ENCODE results near the gene HIP1.

- TF ChIP-seq SMC3 (IDR thresholded peaks at IDR 0.05; ENCODE audit: low read depth, low read length) = no peak
- TF ChIP-seq EP300 (IDR thresholded peaks at IDR 0.05; ENCODE audit: borderline replicate concordance in 1 of 2, low read depth in 1 of 2, low read length in 1 of 2) = no peak
- no peak for TF ChIP-seq CTCF (IDR thresholded peaks at IDR 0.05)
- no peak for TF ChIP-seq CHD2 (IDR thresholded peaks at IDR 0.05; ENCODE audit: low read length, partially characterized antibody)
- no peak for TF ChIP-seq YY1 (IDR thresholded peaks at IDR 0.05; ENCODE audit: low read depth)
- no peak for TF ChIP-seq REST (IDR thresholded peaks at IDR 0.05; ENCODE audit: low read depth, low read length)
- no peak for TF ChIP-seq JUND (IDR thresholded peaks at IDR 0.05)
- TF ChIP-seq RAD21 (IDR thresholded peaks at IDR 0.05; ENCODE audit: low read length) = no peak
- no peak for TF ChIP-seq RXRA (IDR thresholded peaks at IDR 0.05; ENCODE audit: borderline replicate concordance, low read depth)
- TF ChIP-seq USF1 (IDR thresholded peaks at IDR 0.05; ENCODE audit: borderline replicate concordance, low read depth) = no peak
Measured at GRCh38 chr7:75719626-75720025, 19.1 kb downstream of the HIP1 start.
